ENCODE data around the gene TCEANC2.

DNA sequence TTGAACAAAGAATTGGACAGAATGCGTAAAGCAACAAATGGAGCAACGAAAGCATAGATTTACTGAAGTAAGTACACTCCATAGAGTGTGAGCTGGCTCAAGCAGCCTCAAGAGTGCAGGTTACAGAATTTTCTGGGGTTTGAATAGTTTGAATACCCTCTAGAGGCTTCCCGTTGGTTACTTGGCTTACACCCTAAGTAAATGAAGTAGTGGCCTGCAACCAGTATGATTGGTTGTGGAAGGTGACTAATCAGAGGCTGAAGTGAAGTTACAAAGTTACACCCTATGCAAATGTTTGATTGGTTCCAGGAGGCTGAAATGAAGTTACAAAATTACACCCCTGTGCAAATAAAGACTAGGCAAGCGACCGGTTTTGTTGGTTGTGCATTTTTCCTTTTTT is 10.9 kb downstream of the TCEANC2 start:
- TF ChIP-seq, protein P1, sequence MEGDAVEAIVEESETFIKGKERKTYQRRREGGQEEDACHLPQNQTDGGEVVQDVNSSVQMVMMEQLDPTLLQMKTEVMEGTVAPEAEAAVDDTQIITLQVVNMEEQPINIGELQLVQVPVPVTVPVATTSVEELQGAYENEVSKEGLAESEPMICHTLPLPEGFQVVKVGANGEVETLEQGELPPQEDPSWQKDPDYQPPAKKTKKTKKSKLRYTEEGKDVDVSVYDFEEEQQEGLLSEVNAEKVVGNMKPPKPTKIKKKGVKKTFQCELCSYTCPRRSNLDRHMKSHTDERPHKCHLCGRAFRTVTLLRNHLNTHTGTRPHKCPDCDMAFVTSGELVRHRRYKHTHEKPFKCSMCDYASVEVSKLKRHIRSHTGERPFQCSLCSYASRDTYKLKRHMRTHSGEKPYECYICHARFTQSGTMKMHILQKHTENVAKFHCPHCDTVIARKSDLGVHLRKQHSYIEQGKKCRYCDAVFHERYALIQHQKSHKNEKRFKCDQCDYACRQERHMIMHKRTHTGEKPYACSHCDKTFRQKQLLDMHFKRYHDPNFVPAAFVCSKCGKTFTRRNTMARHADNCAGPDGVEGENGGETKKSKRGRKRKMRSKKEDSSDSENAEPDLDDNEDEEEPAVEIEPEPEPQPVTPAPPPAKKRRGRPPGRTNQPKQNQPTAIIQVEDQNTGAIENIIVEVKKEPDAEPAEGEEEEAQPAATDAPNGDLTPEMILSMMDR (IDR thresholded peaks at IDR 0.05; ENCODE audit: extremely low read depth in 1 of 2, insufficient read depth in 1 of 2, low read depth in 1 of 2, low read length in 2 of 2): no peak
- TF ChIP-seq POLR2AphosphoS5 (IDR thresholded peaks at IDR 0.05; ENCODE audit: insufficient read depth, low read depth, low read length): no peak
- TF ChIP-seq, protein P2, sequence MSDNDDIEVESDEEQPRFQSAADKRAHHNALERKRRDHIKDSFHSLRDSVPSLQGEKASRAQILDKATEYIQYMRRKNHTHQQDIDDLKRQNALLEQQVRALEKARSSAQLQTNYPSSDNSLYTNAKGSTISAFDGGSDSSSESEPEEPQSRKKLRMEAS (IDR thresholded peaks at IDR 0.05; ENCODE audit: insufficient read depth, insufficient read length): no peak
- no peak for TF ChIP-seq JUN (IDR thresholded peaks at IDR 0.05; ENCODE audit: borderline replicate concordance, insufficient read depth, insufficient read length, low read depth)
